ENCODE data around the gene PHRF1. TPM values are rescaled to one million over a fixed set of nuclear protein-coding genes. Genes with fewer than 3 reads are reported as not detected.

Gene PHRF1
- total RNA-seq, 1 experiment from 2014 or later, result 45.5 TPM

DNA sequence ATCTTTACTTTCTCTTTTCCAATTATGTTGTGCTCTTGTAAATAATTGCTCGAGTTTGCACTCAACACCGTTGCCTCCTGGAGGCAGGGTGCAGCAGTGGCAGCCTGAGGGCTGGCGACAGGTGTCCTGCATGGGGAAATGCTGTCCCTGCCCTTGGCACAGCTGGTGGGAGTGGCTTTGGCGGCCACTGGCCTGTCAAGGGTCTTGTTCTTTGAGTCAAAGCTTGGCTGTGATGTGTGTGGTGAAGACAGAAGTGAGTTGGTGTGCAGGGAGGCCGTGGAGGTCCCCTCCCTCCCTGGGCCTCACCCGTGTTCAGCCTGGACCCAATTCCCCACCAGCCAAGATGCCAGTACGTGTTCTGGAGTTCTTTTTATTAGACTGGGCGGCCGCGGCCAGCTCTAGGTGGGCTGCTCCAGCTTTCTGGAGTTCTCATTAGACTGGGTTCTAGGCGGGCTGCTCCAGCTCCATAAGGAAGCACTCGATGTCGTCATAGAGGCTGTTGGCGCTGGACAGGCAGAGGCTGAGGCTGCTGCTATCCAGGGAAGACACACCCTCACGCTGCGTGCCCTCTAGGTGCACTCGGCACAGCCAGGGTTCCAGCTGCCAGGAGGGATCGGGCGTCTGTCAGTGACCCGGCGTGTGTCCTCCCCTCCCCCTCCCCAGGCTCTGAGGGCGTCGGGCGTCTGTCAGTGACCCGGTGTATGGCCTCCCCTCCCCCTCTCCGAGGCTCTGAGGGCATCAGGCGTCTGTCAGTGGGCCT is 36.1 kb downstream of the PHRF1 start (continued):
- TF ChIP-seq, protein P1, sequence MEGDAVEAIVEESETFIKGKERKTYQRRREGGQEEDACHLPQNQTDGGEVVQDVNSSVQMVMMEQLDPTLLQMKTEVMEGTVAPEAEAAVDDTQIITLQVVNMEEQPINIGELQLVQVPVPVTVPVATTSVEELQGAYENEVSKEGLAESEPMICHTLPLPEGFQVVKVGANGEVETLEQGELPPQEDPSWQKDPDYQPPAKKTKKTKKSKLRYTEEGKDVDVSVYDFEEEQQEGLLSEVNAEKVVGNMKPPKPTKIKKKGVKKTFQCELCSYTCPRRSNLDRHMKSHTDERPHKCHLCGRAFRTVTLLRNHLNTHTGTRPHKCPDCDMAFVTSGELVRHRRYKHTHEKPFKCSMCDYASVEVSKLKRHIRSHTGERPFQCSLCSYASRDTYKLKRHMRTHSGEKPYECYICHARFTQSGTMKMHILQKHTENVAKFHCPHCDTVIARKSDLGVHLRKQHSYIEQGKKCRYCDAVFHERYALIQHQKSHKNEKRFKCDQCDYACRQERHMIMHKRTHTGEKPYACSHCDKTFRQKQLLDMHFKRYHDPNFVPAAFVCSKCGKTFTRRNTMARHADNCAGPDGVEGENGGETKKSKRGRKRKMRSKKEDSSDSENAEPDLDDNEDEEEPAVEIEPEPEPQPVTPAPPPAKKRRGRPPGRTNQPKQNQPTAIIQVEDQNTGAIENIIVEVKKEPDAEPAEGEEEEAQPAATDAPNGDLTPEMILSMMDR (IDR thresholded peaks at IDR 0.05 in 2 of 3, conservative IDR thresholded peaks at IDR 0.05 in 1 of 3; ENCODE audit: borderline replicate concordance in 1 of 3, insufficient read depth in 1 of 3, low read depth in 2 of 3, low read length in 2 of 3), result peak in 2 of 3 experiments; percentile 61 to 62; a peak in 4 of 6 replicates

DNA sequence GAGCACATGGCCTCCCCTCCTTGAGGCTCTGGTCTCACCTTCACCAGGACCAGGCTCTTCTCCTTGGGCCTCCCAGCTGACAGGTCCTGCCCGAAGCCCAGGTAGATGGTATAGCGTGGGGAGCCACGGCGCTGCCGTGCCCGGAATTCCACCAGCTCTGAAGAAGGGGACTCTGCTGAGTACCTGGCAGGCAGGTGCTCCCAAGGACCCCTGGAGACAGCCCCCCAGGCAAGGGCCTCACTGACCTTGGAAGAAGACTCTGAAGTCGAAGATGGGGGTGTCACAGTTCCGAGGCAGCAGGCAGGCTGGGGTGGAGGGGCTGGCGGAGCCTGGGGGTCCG is 36.7 kb downstream of the PHRF1 start:
- intact Hi-C loops (cut with micrococcal nuclease), result loop anchor here (1.0 to 2.0 kb wide), 2 partner anchors 36 to 54 kb away; partner anchors contain the start of gene PHRF1
- H2AFZ ChIP-seq (ENCODE audit: low read depth, low read length, poor library complexity, severe bottlenecking), result no peak overlapping the region
- H3K27me3 ChIP-seq (ENCODE audit: insufficient read depth, low read length), result no peaks in the 10 kb centered on the region
- peak overlapping the region; percentile 47; the same call in 1 of the 2 replicates for H3K27ac ChIP-seq (ENCODE audit: low read depth, low read length)
- ChIA-PET CTCF (interaction anchor here (0.6 to 1.8 kb wide), 2 partner anchors 58 to 113 kb away, joined by 4 to 5 read pairs; no protein-coding TSS in a partner anchor), RAD21 (ENCODE audit: low non-redundant PET in 1 of 2, low total read pairs in 2 of 2, uncharacterized antibody in 2 of 2, unreplicated experiment in 2 of 2) (no interaction called here), POLR2A (interaction anchor here (0.6 to 1.0 kb wide), 2 partner anchors 58 to 184 kb away, joined by 3 read pairs; no protein-coding TSS in a partner anchor)
- H3K9ac ChIP-seq (ENCODE audit: low read length), result no peak overlapping the region
- DNase-seq (ENCODE audit: low read depth, low spot score) (no peak), ATAC-seq (no peak)
- H3K9me2 ChIP-seq (ENCODE audit: insufficient read depth), result no peaks in the 10 kb centered on the region
- H4K20me1 ChIP-seq (ENCODE audit: insufficient read depth), result peaks cover 13% of the 10 kb centered on the region; the same call in 1 of the 2 replicates
- H3K79me2 ChIP-seq (ENCODE audit: insufficient read depth, low read length), result peaks cover 27% of the 10 kb centered on the region; the same call in 1 of the 2 replicates
- BruUV-seq (replicated peaks), result TSS peak; percentile 7
- peaks cover 8 to 42% of the 10 kb centered on the region in 2 experiments for H3K4me1 ChIP-seq (ENCODE audit: control insufficient read depth in 1 of 2, insufficient read depth in 2 of 2, low read length in 2 of 2)
- peaks cover 20 to 23% of the 10 kb centered on the region in 2 experiments; a peak in 3 of 4 replicates for H3K36me3 ChIP-seq (ENCODE audit: control insufficient read depth in 1 of 2, insufficient read depth in 2 of 2, low read length in 2 of 2)
- no peak overlapping the region for H3K4me3 ChIP-seq (replicated peaks in 1 of 2; ENCODE audit: low read depth in 1 of 2, low read length in 2 of 2)
- H3K4me2 ChIP-seq (ENCODE audit: low read length), result peak overlapping the region; percentile 40; the same call in 1 of the 2 replicates
- no peaks in the 10 kb centered on the region for H3K9me3 ChIP-seq (ENCODE audit: control insufficient read depth in 1 of 2, insufficient read depth in 1 of 2, low read depth in 1 of 2, low read length in 2 of 2)
- TF ChIP-seq, protein P2, sequence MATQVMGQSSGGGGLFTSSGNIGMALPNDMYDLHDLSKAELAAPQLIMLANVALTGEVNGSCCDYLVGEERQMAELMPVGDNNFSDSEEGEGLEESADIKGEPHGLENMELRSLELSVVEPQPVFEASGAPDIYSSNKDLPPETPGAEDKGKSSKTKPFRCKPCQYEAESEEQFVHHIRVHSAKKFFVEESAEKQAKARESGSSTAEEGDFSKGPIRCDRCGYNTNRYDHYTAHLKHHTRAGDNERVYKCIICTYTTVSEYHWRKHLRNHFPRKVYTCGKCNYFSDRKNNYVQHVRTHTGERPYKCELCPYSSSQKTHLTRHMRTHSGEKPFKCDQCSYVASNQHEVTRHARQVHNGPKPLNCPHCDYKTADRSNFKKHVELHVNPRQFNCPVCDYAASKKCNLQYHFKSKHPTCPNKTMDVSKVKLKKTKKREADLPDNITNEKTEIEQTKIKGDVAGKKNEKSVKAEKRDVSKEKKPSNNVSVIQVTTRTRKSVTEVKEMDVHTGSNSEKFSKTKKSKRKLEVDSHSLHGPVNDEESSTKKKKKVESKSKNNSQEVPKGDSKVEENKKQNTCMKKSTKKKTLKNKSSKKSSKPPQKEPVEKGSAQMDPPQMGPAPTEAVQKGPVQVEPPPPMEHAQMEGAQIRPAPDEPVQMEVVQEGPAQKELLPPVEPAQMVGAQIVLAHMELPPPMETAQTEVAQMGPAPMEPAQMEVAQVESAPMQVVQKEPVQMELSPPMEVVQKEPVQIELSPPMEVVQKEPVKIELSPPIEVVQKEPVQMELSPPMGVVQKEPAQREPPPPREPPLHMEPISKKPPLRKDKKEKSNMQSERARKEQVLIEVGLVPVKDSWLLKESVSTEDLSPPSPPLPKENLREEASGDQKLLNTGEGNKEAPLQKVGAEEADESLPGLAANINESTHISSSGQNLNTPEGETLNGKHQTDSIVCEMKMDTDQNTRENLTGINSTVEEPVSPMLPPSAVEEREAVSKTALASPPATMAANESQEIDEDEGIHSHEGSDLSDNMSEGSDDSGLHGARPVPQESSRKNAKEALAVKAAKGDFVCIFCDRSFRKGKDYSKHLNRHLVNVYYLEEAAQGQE (IDR thresholded peaks at IDR 0.05; ENCODE audit: low read depth), result no peak
- no peak for TF ChIP-seq JUND (IDR thresholded peaks at IDR 0.05)
- no peak for TF ChIP-seq FOSL1 (IDR thresholded peaks at IDR 0.05; ENCODE audit: low read depth)
- no peak for TF ChIP-seq POLR2A (IDR thresholded peaks at IDR 0.05; ENCODE audit: borderline replicate concordance, extremely low read depth, insufficient read depth, insufficient read length)
- no peak for TF ChIP-seq ZFX (IDR thresholded peaks at IDR 0.05)
- no peak for TF ChIP-seq EZH2phosphoT487 (IDR thresholded peaks at IDR 0.05; ENCODE audit: borderline replicate concordance)
- TF ChIP-seq POLR2AphosphoS5 (IDR thresholded peaks at IDR 0.05; ENCODE audit: low read depth, low read length), result 0 out of 2 replicates have a peak, but pooled peaks have one; percentile 5
- TF ChIP-seq CEBPB (IDR thresholded peaks at IDR 0.05; ENCODE audit: low read depth), result no peak

Measured in HCT116 (cell line).